ENCODE data around the gene MXRA8. TPM values are rescaled to one million over a fixed set of nuclear protein-coding genes. Genes with fewer than 3 reads are reported as not detected.

Gene MXRA8
- total and polyA plus RNA-seq, 9 of the 15 experiments (the other 6 are each of a cell fraction or from before 2014, with no cell fraction given) = 0.66 to 11.3 (median 6.3) TPM

- TF ChIP-seq ZBTB33 (CRISPR knock-in tag; IDR thresholded peaks at IDR 0.05) (peak; percentile 75), NFE2L1 (tag; IDR thresholded peaks at IDR 0.05; ENCODE audit: borderline replicate concordance, low read depth) (no peak), SMARCA5 (IDR thresholded peaks at IDR 0.05) (no peak), CAMTA2 (CRISPR knock-in tag; conservative IDR thresholded peaks at IDR 0.05) (no peak), ATF7 (IDR thresholded peaks at IDR 0.05) (peak; percentile 95), BCLAF1 (IDR thresholded peaks at IDR 0.05; ENCODE audit: borderline replicate concordance in 1 of 2, control insufficient read depth in 1 of 2, low read depth in 2 of 2, low read length in 1 of 2) (no peak), REST (IDR thresholded peaks at IDR 0.05; ENCODE audit: borderline replicate concordance) (peak; percentile 53), REST (CRISPR knock-in tag; IDR thresholded peaks at IDR 0.05; ENCODE audit: low read depth) (no peak), MAFF (IDR thresholded peaks at IDR 0.05; ENCODE audit: low read length) (no peak), FOXK2 (conservative IDR thresholded peaks at IDR 0.05 in 1 of 2, IDR thresholded peaks at IDR 0.05 in 1 of 2; ENCODE audit: low read depth in 2 of 2) (peak in 1 of 2 experiments; percentile 66; a peak in 1 of 4 replicates), TFE3 (CRISPR knock-in tag; IDR thresholded peaks at IDR 0.05) (peak; percentile 86)
These were observed 53.7 kb downstream of the MXRA8 start (continued) for GRCh38 chr1:1304331-1305299.
